MCF 10A (cell line): ENCODE measurements around the gene CKB. TPM values are rescaled to one million over a fixed set of nuclear protein-coding genes. Genes with fewer than 3 reads are reported as not detected.

ENCODE experiments used
- BruUV-seq: library from RNA; stranded (reverse); fragments of 400-500 nt; replicated peaks from 2 replicates; lab custom pipeline; 2021; lab: Mats Ljungman, UMichigan
- CTCF ChIA-PET: fragments of 300-600 bp; sonication (Branson Sonifier 250); formaldehyde crosslinking; extraction: SDS; loops from one replicate; lab custom pipeline; 2021; ENCODE audit warnings: antibody characterized with exemption, inconsistent platforms; lab: Yijun Ruan, JAX
- POLR2A ChIA-PET: fragments of 300-600, 350-650 bp; sonication (Branson Sonifier 250); formaldehyde crosslinking; extraction: SDS; loops from one replicate; lab custom pipeline; 2020; ENCODE audit warnings: antibody characterized with exemption, inconsistent platforms; lab: Yijun Ruan, JAX
- DNase-seq: peaks from one replicate; pipeline ENCODE4 v3.0.0-alpha.2; 2018; ENCODE audit not compliant: unreplicated experiment
- H3K27ac Mint-ChIP-seq: one replicate; pipeline ENCODE4 v1.8.0; 2022; ENCODE audit warnings: mild to moderate bottlenecking, low read depth, mixed read lengths; ENCODE audit not compliant: unreplicated experiment
- H3K27me3 Mint-ChIP-seq: one replicate; pipeline ENCODE4 v1.8.0; 2022; ENCODE audit warnings: mixed read lengths; ENCODE audit not compliant: insufficient read depth, unreplicated experiment
- H3K36me3 Mint-ChIP-seq: one replicate; pipeline ENCODE4 v1.8.0; 2022; ENCODE audit warnings: mild to moderate bottlenecking, moderate library complexity, mixed read lengths; ENCODE audit not compliant: insufficient read depth, unreplicated experiment
- H3K4me1 Mint-ChIP-seq: one replicate; pipeline ENCODE4 v1.8.0; 2022; ENCODE audit warnings: mixed read lengths; ENCODE audit not compliant: insufficient read depth, unreplicated experiment
- H3K4me3 Mint-ChIP-seq: one replicate; pipeline ENCODE4 v1.8.0; 2022; ENCODE audit warnings: mild to moderate bottlenecking, moderate library complexity, mixed read lengths; ENCODE audit not compliant: unreplicated experiment
- H3K9me3 Mint-ChIP-seq: one replicate; pipeline ENCODE4 v1.8.0; 2022; ENCODE audit warnings: mixed read lengths; ENCODE audit not compliant: unreplicated experiment
- intact Hi-C: fragments of 100-400 bp; cut with micrococcal nuclease; formaldehyde crosslinking; loops from 2 replicates; pipeline ENCODE4 v1.14.1; 2022
- total RNA-seq: library from RNA; stranded (reverse); gene quantifications from 2 replicates; pipeline ENCODE4 v1.2.3, GENCODE V29; 2022
- TF ChIP-seq, protein P1 (sequence below): fragments of 200-600 bp; IDR thresholded peaks from one replicate; pipeline ENCODE4 v1.8.0; 2022; ENCODE audit warnings: antibody characterized with exemption, mild to moderate bottlenecking; ENCODE audit not compliant: unreplicated experiment

Gene CKB
- total RNA-seq, 1 experiment from 2014 or later: 8.5 TPM

GRCh38 chr14:103496776-103497175 is 25.9 kb downstream of the CKB start:
- Mint-ChIP-seq H3K36me3 (peaks cover 77% of the 10 kb centered on the region), H3K4me1 (peaks cover 8% of the 10 kb centered on the region), H3K27ac (no peak overlapping the region), H3K9me3 (no peaks in the 10 kb centered on the region), H3K27me3 (no peaks in the 10 kb centered on the region), H3K4me3 (no peak overlapping the region)
- TF ChIP-seq, protein P1, sequence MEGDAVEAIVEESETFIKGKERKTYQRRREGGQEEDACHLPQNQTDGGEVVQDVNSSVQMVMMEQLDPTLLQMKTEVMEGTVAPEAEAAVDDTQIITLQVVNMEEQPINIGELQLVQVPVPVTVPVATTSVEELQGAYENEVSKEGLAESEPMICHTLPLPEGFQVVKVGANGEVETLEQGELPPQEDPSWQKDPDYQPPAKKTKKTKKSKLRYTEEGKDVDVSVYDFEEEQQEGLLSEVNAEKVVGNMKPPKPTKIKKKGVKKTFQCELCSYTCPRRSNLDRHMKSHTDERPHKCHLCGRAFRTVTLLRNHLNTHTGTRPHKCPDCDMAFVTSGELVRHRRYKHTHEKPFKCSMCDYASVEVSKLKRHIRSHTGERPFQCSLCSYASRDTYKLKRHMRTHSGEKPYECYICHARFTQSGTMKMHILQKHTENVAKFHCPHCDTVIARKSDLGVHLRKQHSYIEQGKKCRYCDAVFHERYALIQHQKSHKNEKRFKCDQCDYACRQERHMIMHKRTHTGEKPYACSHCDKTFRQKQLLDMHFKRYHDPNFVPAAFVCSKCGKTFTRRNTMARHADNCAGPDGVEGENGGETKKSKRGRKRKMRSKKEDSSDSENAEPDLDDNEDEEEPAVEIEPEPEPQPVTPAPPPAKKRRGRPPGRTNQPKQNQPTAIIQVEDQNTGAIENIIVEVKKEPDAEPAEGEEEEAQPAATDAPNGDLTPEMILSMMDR: no peak
- BruUV-seq: no TSS peak
- intact Hi-C loops: no loop called here
- no peak for DNase-seq
- ChIA-PET CTCF (interaction anchor here (0.7 kb wide), 1 partner anchor 141 kb away, joined by 4 read pairs; no protein-coding TSS in a partner anchor), POLR2A (interaction anchor here (0.9 to 1.1 kb wide), 3 partner anchors 13 to 32 kb away, joined by 3 read pairs; partner anchors contain the start of gene TRMT61A)

DNA sequence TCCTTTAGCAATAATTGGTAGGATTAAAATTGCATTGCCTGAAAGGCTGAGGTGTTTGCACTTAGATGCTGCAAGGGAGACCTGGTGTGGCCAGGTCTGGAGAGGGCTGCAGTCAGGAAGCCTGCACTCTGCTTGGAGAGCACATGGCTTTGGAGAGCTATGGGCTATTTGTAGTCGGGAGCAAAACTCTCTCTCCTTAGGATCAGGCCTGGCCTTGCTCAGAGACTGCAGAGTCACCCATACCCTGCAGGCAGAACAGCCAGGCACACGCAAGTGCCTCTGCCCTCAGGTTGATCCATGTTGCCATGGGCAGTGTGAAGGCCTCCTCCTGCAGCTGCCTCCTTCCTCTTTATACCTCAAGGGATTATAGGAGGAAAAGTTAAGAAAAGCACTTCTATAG is 26.8 kb downstream of the CKB start:
- no peak for DNase-seq
- ChIA-PET CTCF (interaction anchor here (1.0 kb wide), 1 partner anchor 13 kb away, joined by 3 read pairs; no protein-coding TSS in a partner anchor), POLR2A (no interaction called here)
- Mint-ChIP-seq H3K4me1 (peaks cover 8% of the 10 kb centered on the region), H3K4me3 (no peak overlapping the region), H3K9me3 (no peaks in the 10 kb centered on the region), H3K27ac (no peak overlapping the region), H3K36me3 (peaks cover 84% of the 10 kb centered on the region), H3K27me3 (no peaks in the 10 kb centered on the region)
- TF ChIP-seq, protein P1: no peak
- BruUV-seq: no TSS peak
- intact Hi-C loops: no loop called here

DNA sequence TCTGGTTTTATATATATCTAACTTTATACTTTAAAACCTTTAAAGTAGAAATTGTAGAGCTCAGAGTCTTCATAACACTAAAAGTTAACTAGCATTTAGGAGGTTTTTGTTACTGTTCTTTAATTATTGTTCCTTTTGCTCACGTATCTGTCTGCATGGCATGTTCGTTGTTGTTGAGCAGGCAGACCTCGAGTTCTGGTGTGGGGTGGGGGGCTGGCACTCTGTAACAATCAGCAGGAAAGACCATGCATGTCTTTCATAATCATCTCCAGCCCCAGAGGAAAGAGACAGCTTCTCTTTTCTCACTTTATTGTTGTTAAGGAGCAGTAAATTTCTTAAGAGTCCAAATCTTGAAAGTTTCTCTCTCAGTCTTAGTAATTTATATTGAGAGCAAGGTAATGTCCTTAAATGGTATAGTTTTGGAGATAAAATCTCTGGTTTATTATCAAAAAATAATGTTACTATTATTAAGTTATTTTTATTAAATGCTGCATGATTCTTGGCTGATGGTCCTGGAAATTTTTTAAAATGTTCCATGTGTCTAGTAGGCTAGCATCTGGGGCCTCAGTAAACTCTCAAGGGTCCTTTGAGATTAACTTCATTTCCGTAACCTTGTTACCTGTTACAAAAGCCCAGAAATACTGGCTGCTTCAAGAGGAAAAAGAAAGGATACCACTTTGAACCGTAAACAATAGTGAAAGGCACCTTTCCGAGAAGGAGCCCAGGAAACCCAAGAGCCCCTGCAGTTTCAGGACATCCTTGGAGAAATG is 30.3 kb downstream of the CKB start:
- Mint-ChIP-seq H3K9me3 (no peaks in the 10 kb centered on the region), H3K4me3 (no peak overlapping the region), H3K27ac (no peak overlapping the region), H3K27me3 (no peaks in the 10 kb centered on the region), H3K4me1 (no peaks in the 10 kb centered on the region), H3K36me3 (peaks cover 88% of the 10 kb centered on the region)
- no peak for DNase-seq
- BruUV-seq: no TSS peak
- intact Hi-C loops: no loop called here
- CTCF ChIA-PET: no interaction called here
- POLR2A ChIA-PET: interaction anchor here (0.9 to 2.6 kb wide), 2 partner anchors 9 to 26 kb away, joined by 3 to 7 read pairs; no protein-coding TSS in a partner anchor
- TF ChIP-seq, protein P1: no peak

DNA sequence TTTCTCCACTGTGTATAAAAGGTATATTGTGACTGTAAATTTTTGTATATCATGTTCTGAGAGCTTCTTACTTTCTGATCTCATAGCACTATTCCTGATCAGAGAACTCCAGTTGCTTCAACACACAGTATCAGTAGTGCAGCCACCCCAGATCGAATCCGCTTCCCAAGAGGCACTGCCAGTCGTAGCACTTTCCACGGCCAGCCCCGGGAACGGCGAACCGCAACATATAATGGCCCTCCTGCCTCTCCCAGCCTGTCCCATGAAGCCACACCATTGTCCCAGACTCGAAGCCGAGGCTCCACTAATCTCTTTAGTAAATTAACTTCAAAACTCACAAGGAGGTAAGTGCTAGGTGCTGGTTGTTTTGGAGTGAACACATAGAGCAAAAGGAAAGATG is 30.9 kb downstream of the CKB start:
- Mint-ChIP-seq H3K4me3 (no peak overlapping the region), H3K27me3 (no peaks in the 10 kb centered on the region), H3K27ac (no peak overlapping the region), H3K9me3 (no peaks in the 10 kb centered on the region), H3K4me1 (no peaks in the 10 kb centered on the region), H3K36me3 (peaks cover 85% of the 10 kb centered on the region)
- TF ChIP-seq, protein P1: no peak
- CTCF ChIA-PET: interaction anchor here (0.6 kb wide), 1 partner anchor 392 kb away, joined by 3 read pairs; no protein-coding TSS in a partner anchor
- no TSS peak for BruUV-seq
- intact Hi-C loops: no loop called here
- POLR2A ChIA-PET: interaction anchor here (0.9 to 2.6 kb wide), 2 partner anchors 8 to 26 kb away, joined by 3 to 7 read pairs; no protein-coding TSS in a partner anchor
- DNase-seq: no peak
